Neuron (in vitro differentiated cells): ENCODE data around the gene NSF.
"Not testable (repeated sequence)": the region's sequence is repeated elsewhere in the genome, so short reads cannot be mapped to it uniquely, and the experiment has no call there.

Experiments
- H2AFZ ChIP-seq: one replicate; pipeline ENCODE4 v1.6.1; 2013; ENCODE audit warnings: low read depth, mild to moderate bottlenecking, inconsistent platforms, low read length, moderate library complexity
- H3K27me3 ChIP-seq: one replicate; pipeline ENCODE4 v1.6.1; 2013; ENCODE audit warnings: low read length; ENCODE audit not compliant: insufficient read depth
- H3K36me3 ChIP-seq: one replicate; pipeline ENCODE4 v1.6.1; 2013; ENCODE audit warnings: low read length; ENCODE audit not compliant: insufficient read depth
- H3K4me1 ChIP-seq: one replicate; pipeline ENCODE4 v1.6.1; 2013; ENCODE audit warnings: low read length; ENCODE audit not compliant: insufficient read depth
- H3K4me3 ChIP-seq: 2 replicates; pipeline ENCODE4 v1.5.1; 2013; ENCODE audit warnings: mild to moderate bottlenecking, low read length, moderate library complexity
- H3K9me3 ChIP-seq: one replicate; pipeline ENCODE4 v1.6.1; 2013; ENCODE audit warnings: low read length

The NSF gene

DNA sequence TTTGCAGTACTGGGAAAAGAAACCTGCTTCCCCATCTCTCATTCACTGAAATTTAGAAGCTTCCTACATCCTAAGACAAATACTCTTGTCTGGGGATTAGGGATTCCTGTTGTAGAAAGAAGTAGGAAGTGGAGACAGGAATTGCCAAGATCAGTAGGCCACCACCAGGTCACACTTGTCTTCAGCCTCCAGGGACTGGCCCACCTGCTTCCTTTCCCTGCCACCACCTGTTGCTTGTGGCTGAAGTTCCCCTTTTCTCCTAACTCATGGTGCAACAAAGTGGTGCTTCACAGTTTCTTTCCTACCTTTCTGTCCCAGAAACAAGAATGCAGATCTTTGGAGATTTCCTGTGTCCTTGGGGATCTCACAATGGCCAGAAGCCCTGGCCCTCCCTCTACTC is 145.6 kb downstream of the NSF start:
- Histone ChIP-seq H3K9me3 (no peaks in the 10 kb centered on the region), H3K36me3 (no peaks in the 10 kb centered on the region), H3K27me3 (no peaks in the 10 kb centered on the region), H3K4me3 (no peak overlapping the region), H3K4me1 (peaks cover 36% of the 10 kb centered on the region), H2AFZ (no peak overlapping the region)

DNA sequence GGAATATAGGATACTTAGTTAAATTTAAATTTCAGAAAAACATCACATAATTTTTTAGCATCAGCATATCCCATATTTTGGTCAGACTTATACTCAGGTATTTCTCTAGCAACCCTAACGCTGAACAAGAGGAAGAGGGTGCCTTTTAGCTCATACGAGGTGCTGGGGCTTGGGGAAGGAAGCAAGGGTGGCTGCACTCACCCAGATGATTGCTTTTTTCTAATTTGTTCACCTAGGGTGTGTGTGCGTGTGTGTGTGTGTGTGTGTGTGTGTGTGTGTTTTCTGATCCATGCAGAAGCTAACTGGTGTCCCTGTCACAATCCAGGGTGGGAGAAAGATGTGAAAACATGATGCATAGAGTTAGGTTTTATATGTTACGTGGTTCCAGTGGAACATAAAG is 146.9 kb downstream of the NSF start:
- Histone ChIP-seq H3K4me3 (no peak overlapping the region), H3K4me1 (peaks cover 26% of the 10 kb centered on the region), H2AFZ (no peak overlapping the region), H3K27me3 (no peaks in the 10 kb centered on the region), H3K36me3 (no peaks in the 10 kb centered on the region), H3K9me3 (no peaks in the 10 kb centered on the region)

DNA sequence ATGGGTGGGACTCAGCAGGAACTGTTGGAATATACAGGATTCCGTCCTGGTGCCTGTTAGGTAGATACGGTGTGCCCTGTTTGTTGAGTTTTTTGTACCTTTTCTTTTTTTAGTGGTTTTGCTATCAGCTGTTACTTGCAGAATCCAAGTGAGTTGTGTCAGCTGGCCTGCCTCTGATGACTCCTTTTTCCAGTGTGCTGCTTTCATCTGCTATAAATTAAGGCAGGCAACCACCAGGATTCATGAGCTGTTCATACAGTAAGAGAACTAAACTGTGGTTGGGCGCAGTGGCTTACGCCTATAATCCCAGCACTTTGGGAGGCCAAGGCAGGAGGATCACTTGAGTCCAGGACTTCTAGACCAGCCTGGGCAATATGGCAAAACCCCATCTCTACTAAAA is 148.1 kb downstream of the NSF start:
- peaks cover 16% of the 10 kb centered on the region for H3K4me1 ChIP-seq

DNA sequence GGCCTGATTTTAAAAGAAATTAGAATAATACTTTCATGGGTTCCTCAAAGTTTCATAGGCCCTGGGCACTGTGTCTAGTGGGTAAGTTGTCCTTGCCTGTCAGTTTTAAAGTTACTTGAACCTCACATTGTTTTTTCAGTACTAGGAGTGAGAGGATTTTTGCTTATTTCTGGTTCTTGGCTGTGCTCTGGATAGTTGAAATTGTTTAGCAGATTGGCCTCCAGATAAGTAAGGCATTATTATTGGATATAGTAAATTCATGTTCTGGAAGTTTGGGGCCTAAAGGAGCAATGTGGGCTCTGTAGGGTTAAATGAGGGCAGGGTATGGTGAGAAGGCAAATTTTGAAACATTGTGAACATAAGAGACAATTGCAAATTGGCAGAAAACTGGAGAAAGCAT is 149.5 kb downstream of the NSF start:
- no peaks in the 10 kb centered on the region for H3K9me3 ChIP-seq
- peaks cover 14% of the 10 kb centered on the region for H3K4me1 ChIP-seq
- no peaks in the 10 kb centered on the region for H3K36me3 ChIP-seq
- H3K27me3 ChIP-seq = no peaks in the 10 kb centered on the region
- H3K4me3 ChIP-seq = no peak overlapping the region
- no peak overlapping the region for H2AFZ ChIP-seq

More for the DNA sequence above, 148.1 kb downstream of the NSF start:
- H2AFZ ChIP-seq = no peak overlapping the region
- no peaks in the 10 kb centered on the region for H3K9me3 ChIP-seq
- H3K27me3 ChIP-seq = no peaks in the 10 kb centered on the region
- H3K36me3 ChIP-seq = no peaks in the 10 kb centered on the region
- no peak overlapping the region for H3K4me3 ChIP-seq

DNA sequence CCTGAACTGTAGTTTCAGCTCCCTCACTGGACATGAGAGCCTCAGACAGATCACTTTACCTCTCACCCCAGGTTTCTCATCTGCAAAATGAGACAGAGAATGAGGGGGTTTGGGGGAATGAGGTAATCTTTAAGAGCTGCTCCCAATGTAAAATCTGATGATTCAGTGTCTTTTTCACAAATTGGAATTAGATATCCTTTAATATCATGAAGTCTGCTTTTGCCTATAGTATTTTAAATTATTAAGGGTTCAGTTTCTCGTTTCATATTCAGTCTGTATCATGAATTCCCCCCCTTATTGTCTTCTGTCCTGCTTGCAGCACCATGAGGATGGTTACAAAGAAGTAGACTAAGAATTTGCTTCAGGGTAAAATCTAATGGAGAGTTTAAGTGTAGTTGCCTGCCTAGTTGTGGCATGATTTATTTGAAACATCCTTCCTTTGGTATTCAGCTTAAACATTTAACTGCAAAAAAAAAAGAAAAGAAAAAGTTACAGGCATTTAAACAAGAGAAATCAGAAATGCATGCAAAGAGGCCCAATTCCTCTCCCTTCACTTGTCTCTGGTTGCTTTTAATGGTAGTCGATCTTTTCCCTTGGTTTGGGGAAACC is 150.8 kb downstream of the NSF start:
- H3K9me3 ChIP-seq = no peaks in the 10 kb centered on the region
- H3K4me3 ChIP-seq = no peak overlapping the region
- H3K36me3 ChIP-seq = no peaks in the 10 kb centered on the region
- peaks cover 11% of the 10 kb centered on the region for H3K4me1 ChIP-seq
- H2AFZ ChIP-seq = no peak overlapping the region
- H3K27me3 ChIP-seq = no peaks in the 10 kb centered on the region

DNA sequence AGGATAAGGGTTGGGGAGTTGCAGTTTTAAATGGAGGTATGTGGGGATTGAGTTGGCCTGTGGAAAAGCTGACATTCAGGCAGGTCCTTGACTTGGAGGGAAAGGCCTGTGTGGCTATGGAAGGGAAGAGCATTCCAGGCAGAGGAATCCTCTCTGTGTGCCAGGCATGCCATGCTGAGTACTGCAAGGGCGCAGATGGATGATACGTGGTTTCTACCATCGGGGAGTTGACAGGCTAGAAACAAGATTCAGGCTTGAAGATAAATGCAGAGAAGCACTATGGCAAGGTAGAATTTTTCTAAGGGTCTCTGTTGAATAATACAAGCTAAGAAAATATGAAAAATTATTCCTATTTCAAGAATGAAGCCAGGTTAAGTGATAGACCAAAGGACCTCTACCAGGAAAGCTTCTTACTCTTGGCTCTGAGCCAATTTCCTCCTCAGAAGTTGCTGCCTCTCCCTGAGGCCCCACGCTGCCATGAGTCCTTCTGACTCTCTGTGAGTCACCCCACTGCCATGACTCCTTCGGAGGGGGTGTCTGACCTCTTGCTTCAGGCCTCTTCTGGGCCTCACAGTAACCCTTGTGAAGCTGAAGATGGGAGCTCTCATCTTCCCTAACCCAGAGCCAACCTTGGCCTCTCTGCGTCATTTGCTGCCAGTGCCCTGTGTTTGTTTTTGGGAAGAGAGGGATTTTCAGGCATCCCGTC is 152.2 kb downstream of the NSF start:
- H3K36me3 ChIP-seq = no peaks in the 10 kb centered on the region
- peaks cover 11% of the 10 kb centered on the region for H3K4me1 ChIP-seq
- H2AFZ ChIP-seq = no peak overlapping the region
- H3K27me3 ChIP-seq = no peaks in the 10 kb centered on the region
- no peak overlapping the region for H3K4me3 ChIP-seq
- H3K9me3 ChIP-seq = no peaks in the 10 kb centered on the region

DNA sequence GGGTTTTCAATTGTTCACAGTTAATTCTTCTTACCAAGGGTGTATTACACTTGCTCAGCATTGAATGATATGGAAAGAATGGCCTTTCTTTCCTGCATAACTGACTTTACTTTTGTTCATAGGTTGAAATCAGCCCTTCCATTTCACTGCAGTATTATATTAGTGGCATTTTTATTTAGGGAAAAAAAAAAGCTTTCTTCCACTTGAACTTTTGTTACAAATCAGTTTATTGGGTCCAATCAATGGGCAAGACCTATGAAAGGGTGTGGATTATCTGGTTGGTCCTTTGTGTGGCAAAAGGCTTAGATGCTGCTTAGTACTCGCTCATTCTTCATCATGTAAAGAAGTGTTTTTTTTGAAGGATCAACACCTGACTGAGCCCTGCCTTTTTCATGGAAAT is 154.0 kb downstream of the NSF start:
- no peaks in the 10 kb centered on the region for H3K36me3 ChIP-seq
- no peaks in the 10 kb centered on the region for H3K27me3 ChIP-seq
- no peak overlapping the region for H2AFZ ChIP-seq
- H3K4me1 ChIP-seq = peaks cover 11% of the 10 kb centered on the region
- H3K4me3 ChIP-seq = no peak overlapping the region
- H3K9me3 ChIP-seq = no peaks in the 10 kb centered on the region

DNA sequence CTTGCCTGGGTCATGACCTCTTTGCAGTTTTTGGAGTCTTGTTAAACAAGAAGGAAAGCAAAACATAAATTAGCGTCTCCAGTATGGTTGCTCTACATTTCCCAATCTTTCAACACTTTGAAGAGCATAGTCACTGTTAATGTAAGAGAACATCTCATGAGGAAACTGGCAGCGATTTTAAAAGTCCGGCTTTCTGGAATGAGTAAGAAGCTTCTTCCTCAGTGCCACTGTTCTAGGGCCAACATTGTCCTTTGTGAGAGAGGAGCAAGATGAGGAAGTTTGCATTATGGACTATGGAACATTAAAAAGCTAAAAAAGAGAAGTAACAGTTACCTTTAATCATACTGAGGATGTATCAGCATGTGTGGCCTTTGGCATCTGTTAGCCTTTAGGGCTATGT is 154.9 kb downstream of the NSF start:
- H3K36me3 ChIP-seq = no peaks in the 10 kb centered on the region
- H3K9me3 ChIP-seq = no peaks in the 10 kb centered on the region
- no peak overlapping the region for H3K4me3 ChIP-seq
- H2AFZ ChIP-seq = no peak overlapping the region
- H3K4me1 ChIP-seq = peaks cover 11% of the 10 kb centered on the region
- H3K27me3 ChIP-seq = no peaks in the 10 kb centered on the region

DNA sequence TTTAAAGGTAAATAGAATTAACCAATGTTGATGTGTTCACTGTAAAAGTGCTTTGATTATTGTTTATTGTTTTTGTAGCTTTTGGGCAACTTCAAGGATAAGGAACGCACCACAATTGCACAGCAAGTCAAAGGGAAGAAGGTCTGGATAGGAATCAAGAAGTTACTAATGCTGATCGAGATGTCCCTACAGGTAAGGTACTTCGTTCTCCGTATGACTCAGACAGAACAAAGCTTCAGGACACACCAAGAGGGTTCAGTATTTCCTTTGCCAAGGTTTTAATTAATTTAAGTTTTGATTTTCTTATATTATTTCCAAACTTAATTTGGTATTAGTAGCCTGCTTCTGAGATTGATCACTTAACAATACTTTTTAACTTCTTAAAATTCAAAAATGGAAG is 161.0 kb downstream of the NSF start:
- Histone ChIP-seq H3K27me3 (no peaks in the 10 kb centered on the region), H3K9me3 (no peaks in the 10 kb centered on the region), H3K4me3 (no peak overlapping the region), H3K36me3 (peaks cover 29% of the 10 kb centered on the region), H3K4me1 (peaks cover 7% of the 10 kb centered on the region), H2AFZ (no peak overlapping the region)

DNA sequence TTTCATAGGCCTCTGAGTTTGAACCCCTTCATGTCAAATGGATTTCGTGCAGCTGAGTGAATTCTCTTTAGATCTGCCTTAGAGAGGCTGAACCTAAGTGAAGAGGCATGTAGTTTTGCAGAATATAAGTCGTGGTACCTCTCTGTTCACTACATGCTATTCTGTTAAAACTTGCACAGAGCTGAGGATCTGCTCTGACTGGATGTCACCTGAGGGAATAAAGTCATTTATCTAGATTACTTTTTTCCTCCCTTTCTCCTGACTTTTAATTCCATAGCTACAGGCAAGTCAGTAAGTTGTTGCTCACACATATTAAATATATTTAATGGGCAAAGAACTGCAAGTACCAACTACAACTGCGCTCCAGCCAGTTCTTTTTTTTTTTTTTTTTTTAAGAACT is 163.3 kb downstream of the NSF start:
- H3K36me3 ChIP-seq = peaks cover 37% of the 10 kb centered on the region
- H3K27me3 ChIP-seq = no peaks in the 10 kb centered on the region
- H3K4me3 ChIP-seq = no peak overlapping the region
- H3K9me3 ChIP-seq = no peaks in the 10 kb centered on the region
- H3K4me1 ChIP-seq = peaks cover 7% of the 10 kb centered on the region
- H2AFZ ChIP-seq = no peak overlapping the region

DNA sequence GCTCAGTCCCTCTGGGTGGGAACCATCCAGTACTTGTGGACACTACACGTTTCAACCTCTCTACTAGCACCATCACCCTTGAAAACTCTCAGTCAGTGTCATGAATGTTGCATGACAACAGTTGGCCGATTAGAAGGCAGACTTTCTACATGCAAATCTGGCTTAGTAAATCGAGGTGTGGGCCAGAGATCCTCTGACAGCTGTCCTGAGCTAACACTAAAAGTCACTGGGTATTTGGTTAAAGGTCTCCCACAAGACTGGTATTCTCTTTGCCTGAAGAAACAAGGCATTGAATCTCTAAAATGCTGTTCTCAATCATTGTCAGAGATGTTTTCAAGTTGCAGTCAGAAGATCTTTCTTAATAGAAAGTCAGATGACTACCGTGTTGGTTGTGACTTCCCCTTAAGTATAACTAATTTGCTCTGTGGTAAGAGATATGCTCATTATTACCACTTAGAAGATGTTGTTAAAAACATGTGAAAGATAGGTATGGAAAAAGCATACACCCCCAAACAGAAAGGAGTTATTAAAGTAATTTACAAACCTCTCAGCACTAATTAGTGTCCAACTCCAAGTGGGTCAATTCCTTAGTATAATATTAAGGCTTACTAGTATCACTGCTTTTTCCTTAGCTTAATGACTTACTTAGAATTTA is 165.7 kb downstream of the NSF start:
- H3K27me3 ChIP-seq = no peaks in the 10 kb centered on the region
- H3K9me3 ChIP-seq = no peaks in the 10 kb centered on the region
- H3K36me3 ChIP-seq = peaks cover 49% of the 10 kb centered on the region
- no peak overlapping the region for H3K4me3 ChIP-seq
- H2AFZ ChIP-seq = no peak overlapping the region
- peaks cover 7% of the 10 kb centered on the region for H3K4me1 ChIP-seq

DNA sequence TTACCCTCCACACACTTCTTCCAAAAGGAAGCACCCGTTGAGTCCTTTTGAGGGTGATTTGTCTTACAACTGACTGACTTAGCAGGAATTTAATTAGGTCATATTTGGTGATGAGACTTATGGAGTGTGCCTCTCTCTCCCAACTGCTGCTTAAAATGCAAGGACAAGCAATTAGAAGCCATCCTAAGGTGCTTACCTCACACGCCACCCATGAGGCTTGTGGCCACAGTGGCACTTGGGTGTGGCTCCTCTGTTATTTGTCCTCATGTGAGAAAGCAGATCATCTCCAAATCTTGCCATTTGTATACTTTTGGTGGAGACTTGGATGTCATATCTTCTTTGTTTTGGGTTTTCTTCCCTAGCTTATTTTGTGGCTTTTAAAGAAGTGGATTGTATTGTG is 166.4 kb downstream of the NSF start:
- peaks cover 7% of the 10 kb centered on the region for H3K4me1 ChIP-seq
- no peak overlapping the region for H3K4me3 ChIP-seq
- peaks cover 47% of the 10 kb centered on the region for H3K36me3 ChIP-seq
- no peak overlapping the region for H2AFZ ChIP-seq
- no peaks in the 10 kb centered on the region for H3K9me3 ChIP-seq
- no peaks in the 10 kb centered on the region for H3K27me3 ChIP-seq

DNA sequence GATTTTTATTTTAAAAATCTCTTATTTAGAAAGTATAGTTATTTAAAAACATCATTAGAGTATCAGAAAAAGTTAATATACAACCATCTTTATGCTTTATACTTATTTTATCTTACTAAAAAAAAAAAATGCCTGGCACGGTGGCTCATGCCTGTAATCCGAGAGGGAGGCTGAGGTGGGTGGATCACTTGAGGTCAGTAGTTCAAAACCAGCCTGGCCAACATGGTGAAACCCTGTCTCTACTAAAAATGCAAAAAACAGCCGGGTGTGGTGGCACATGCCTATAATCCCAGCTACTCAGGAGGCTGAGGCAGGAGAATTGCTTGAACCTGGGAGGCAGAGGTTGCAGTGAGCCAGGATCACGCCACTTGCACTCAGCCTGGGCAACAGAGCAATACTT is 167.1 kb downstream of the NSF start:
- peaks cover 47% of the 10 kb centered on the region for H3K36me3 ChIP-seq
- not testable (repeated sequence) for H2AFZ ChIP-seq, H3K4me3 ChIP-seq, H3K9me3 ChIP-seq, H3K27me3 ChIP-seq, H3K4me1 ChIP-seq
